Transverse colon (tissue), 4 donors: ENCODE measurements around the gene SS18. TPM values are rescaled to one million over a fixed set of nuclear protein-coding genes. Genes with fewer than 3 reads are reported as not detected.

ENCODE experiments used
- DNase-seq: peaks from one replicate; pipeline ENCODE4 v3.0.0-alpha.2; 2019
- H3K27ac ChIP-seq, 4 donors: fragments of 200-600 bp; sonication (generic); 2 replicates each; pipeline ENCODE4 v1.5.1; 2016 to 2018; ENCODE audit warnings: inconsistent platforms in 4 of 4
- H3K27me3 ChIP-seq: fragments of 200-600 bp; sonication (generic); 2 replicates; pipeline ENCODE4 v1.5.1; 2017; ENCODE audit warnings: inconsistent platforms
- H3K36me3 ChIP-seq, 4 donors: fragments of 200-600 bp; sonication (generic); 2 replicates each; pipeline ENCODE4 v1.5.1; 2017 to 2019; ENCODE audit warnings: inconsistent platforms in 4 of 4
- H3K4me1 ChIP-seq, 4 donors: fragments of 200-600 bp; sonication (generic); 2 replicates each; pipeline ENCODE4 v1.5.1; 2017 to 2020; ENCODE audit warnings: inconsistent platforms in 4 of 4
- H3K4me3 ChIP-seq, 4 donors: fragments of 200-600 bp; sonication (generic); 1 replicate in 1 of 4; 2 replicates in 3 of 4; pipeline versions ENCODE4 v1.5.1 to v1.6.1; 2017 to 2019; ENCODE audit warnings: inconsistent platforms in 4 of 4
- H3K9me3 ChIP-seq, 2 donors: fragments of 200-600 bp; sonication (generic); 2 replicates each; pipeline ENCODE4 v1.5.1; 2017 to 2019; ENCODE audit warnings: inconsistent platforms in 2 of 2
- CTCF ChIP-seq, 5 experiments: fragments of 200-600 bp in 3 of 5; fragments of 450-650 bp in 2 of 5; sonication (generic) in 3 of 5; IDR thresholded peaks; 1 replicate in 2 of 5; 2 replicates in 3 of 5; pipeline ENCODE4 v1.5.1; 2016 to 2017; ENCODE audit warnings: antibody characterized with exemption in 5 of 5, inconsistent platforms in 3 of 5, mild to moderate bottlenecking in 2 of 5, moderate library complexity in 1 of 5
- EP300 ChIP-seq: sonication (generic); formaldehyde crosslinking; IDR thresholded peaks from one replicate; pipeline ENCODE4 v1.6.1; 2017; ENCODE audit warnings: antibody characterized with exemption, low read depth
- POLR2A ChIP-seq: fragments of 450-650 bp; IDR thresholded peaks from one replicate; pipeline ENCODE4 v1.6.1; 2016; ENCODE audit warnings: antibody characterized with exemption, mild to moderate bottlenecking, moderate library complexity
- POLR2AphosphoS5 ChIP-seq, 3 donors: sonication (generic); formaldehyde crosslinking; IDR thresholded peaks; one replicate each; pipeline ENCODE4 v1.6.1; 2016; ENCODE audit warnings: antibody characterized with exemption in 3 of 3
- WGBS, 2 donors: methylation state at CpG; one replicate each; pipeline ENCODE4 v1.1.5; 2018; ENCODE audit warnings: low coverage in 1 of 2; 5-methylcytosine and 5-hydroxymethylcytosine counted together
- in situ Hi-C, 4 donors: fragments of 200-750 bp; cut with MboI; loops; one replicate each; pipeline versions ENCODE4 v1.15.0 to v1.15.1; 2017; ENCODE audit warnings: low sequenced_read_pairs in 3 of 4, low pct_ligation_motif_present in 1 of 4, low pct_unique_long_range_greater_than_20kb in 1 of 4
- intact Hi-C: fragments of 100-400 bp; cut with DNase I; formaldehyde crosslinking; loops from one replicate; pipeline ENCODE4 v1.15.1; 2023; ENCODE audit warnings: low total_unique reads
- total RNA-seq, 4 donors: library from RNA; depleted of rRNA; stranded (reverse); fragments of >200 nt; gene quantifications; one replicate each; pipeline ENCODE4 v1.1.0, GENCODE V29; 2016

Gene SS18
- total RNA-seq, 4 donors from 2014 or later: 46.8 to 209 (median 138) TPM

DNA sequence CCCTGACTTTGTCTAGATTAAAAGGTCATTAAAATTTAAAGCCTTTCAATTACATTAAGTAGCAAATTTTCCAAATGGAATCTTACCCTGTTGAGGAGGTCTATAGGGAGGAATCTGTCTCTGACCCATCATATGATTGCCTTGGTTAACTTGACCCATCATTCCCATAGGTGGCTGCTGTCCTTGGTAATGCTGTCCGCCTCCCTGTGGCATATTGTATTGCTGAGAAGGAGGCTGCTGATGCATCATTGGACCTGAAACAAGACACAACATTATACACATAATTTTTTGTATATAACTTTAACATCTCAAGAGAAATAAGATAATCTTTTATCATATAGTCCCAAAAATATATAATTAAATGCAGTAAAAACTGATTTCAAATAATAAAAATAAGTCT lies 51.2 kb downstream of the SS18 start:
- intact Hi-C loops (no loop called here), in situ Hi-C loops (no loop called here)
- TF ChIP-seq CTCF (IDR thresholded peaks at IDR 0.05): no peak
- TF ChIP-seq POLR2AphosphoS5 (IDR thresholded peaks at IDR 0.05): no peak
- no peak for TF ChIP-seq EP300
- no peak for TF ChIP-seq POLR2A
- no peak overlapping the region for H3K4me3 ChIP-seq
- WGBS, 2 donors: 97 to 100% methylated on average over 1 of the region's 1 CpG
- no peak for DNase-seq
- H3K4me1 ChIP-seq: no peaks in the 10 kb centered on the region
- no peak overlapping the region for H3K27ac ChIP-seq
- H3K27me3 ChIP-seq: no peaks in the 10 kb centered on the region
- peaks cover 0 to 40% (median 17%) of the 10 kb centered on the region in 4 donors for H3K36me3 ChIP-seq
- H3K9me3 ChIP-seq: no peaks in the 10 kb centered on the region

GRCh38 chr18:26036635-26037034 lies 53.8 kb downstream of the SS18 start:
- Histone ChIP-seq H3K9me3 (no peaks in the 10 kb centered on the region), H3K4me1 (no peaks in the 10 kb centered on the region), H3K4me3 (no peak overlapping the region), H3K27ac (no peak overlapping the region), H3K27me3 (no peaks in the 10 kb centered on the region), H3K36me3 (peaks cover 0 to 63% (median 26%) of the 10 kb centered on the region in 4 donors)
- TF ChIP-seq POLR2A (no peak), EP300 (no peak), POLR2AphosphoS5 (IDR thresholded peaks at IDR 0.05) (no peak), CTCF (IDR thresholded peaks at IDR 0.05) (no peak)
- no peak for DNase-seq
- in situ Hi-C loops: no loop called here
- intact Hi-C loops: no loop called here

GRCh38 chr18:26034850-26035497 lies 55.4 kb downstream of the SS18 start:
- 90 to 94% methylated on average over 5 of the region's 5 CpGs for WGBS, 2 donors
- in situ Hi-C loops: no loop called here
- peaks cover 0 to 78% (median 33%) of the 10 kb centered on the region in 4 donors for H3K36me3 ChIP-seq

DNA sequence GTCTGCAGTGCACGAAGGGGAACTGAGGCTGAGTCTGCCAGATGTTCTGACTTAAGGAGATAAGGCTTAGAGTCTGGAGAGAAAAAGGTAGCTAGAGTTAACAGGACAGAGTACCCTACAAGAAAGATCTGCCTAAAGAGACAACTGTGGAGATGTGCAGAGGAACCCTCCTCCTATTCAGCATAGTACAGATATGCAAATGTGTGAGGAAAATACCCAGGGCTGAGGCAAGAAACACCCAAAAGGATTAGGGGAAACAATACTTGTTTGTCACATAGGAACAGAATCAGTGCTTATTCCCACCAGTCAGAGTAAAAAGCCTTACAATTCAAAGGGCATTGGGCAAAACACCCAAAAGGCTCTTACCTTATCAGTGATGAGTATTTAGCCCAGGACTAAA lies 67.8 kb downstream of the SS18 start:
- no peak overlapping the region for H3K27ac ChIP-seq
- no peaks in the 10 kb centered on the region for H3K9me3 ChIP-seq
- no peaks in the 10 kb centered on the region for H3K27me3 ChIP-seq
- intact Hi-C loops: no loop called here
- no peaks in the 10 kb centered on the region for H3K4me1 ChIP-seq
- DNase-seq: no peak
- peaks cover 0 to 75% (median 19%) of the 10 kb centered on the region in 4 donors for H3K36me3 ChIP-seq
- no peak for TF ChIP-seq EP300
- no peak for TF ChIP-seq POLR2AphosphoS5 (IDR thresholded peaks at IDR 0.05)
- no peak for TF ChIP-seq POLR2A
- no peak for TF ChIP-seq CTCF (IDR thresholded peaks at IDR 0.05)
- in situ Hi-C loops: loop anchor here in 1 of 4 donors (25.0 kb wide), 1 partner anchor 215 kb away; the partner anchor contains the start of gene TAF4B
- no peak overlapping the region for H3K4me3 ChIP-seq
- WGBS, 2 donors: 100% methylated on average over 1 of the region's 1 CpG

More at GRCh38 chr18:26034850-26035497, 55.4 kb downstream of the SS18 start:
- H3K27me3 ChIP-seq: no peaks in the 10 kb centered on the region
- TF ChIP-seq POLR2A (no peak), CTCF (IDR thresholded peaks at IDR 0.05) (no peak), POLR2AphosphoS5 (IDR thresholded peaks at IDR 0.05) (no peak), EP300 (no peak)
- intact Hi-C loops: no loop called here
- H3K27ac ChIP-seq: no peak overlapping the region
- no peaks in the 10 kb centered on the region for H3K9me3 ChIP-seq
- no peak for DNase-seq
- no peak overlapping the region for H3K4me3 ChIP-seq
- no peaks in the 10 kb centered on the region for H3K4me1 ChIP-seq
